Right lobe of liver (tissue), 6 donors: ENCODE measurements around the gene ADGRD1. TPM values are rescaled to one million over a fixed set of nuclear protein-coding genes. Genes with fewer than 3 reads are reported as not detected.
A peak's percentile ranks its signal among the peaks of the same experiment; 100 is the strongest.

Experiments
- ATAC-seq, 4 donors: fragments of 200-7000 bp; cut with Tn5 transposase; one replicate each; pipeline ENCODE4 v1.9.1; 2020; ENCODE audit warnings: mild to moderate bottlenecking in 4 of 4, moderate library complexity in 4 of 4
- DNase-seq, 3 donors: peaks; one replicate each; pipeline ENCODE4 v3.0.0-alpha.2; 2020
- H3K27ac ChIP-seq, 3 donors: fragments of 200-600 bp; one replicate each; pipeline ENCODE4 v1.8.0; 2022
- H3K27me3 ChIP-seq, 2 donors: fragments of 200-600 bp; one replicate each; pipeline ENCODE4 v1.8.0; 2022
- H3K36me3 ChIP-seq, 4 donors: fragments of 200-600 bp; sonication (generic) in 1 of 4; one replicate each; pipeline versions ENCODE4 v1.5.1 to v1.8.0; 2017 to 2022; ENCODE audit warnings: control low read depth in 1 of 4
- H3K4me1 ChIP-seq, 4 donors: fragments of 200-600 bp; sonication (generic) in 1 of 4; one replicate each; pipeline versions ENCODE4 v1.5.1 to v1.8.0; 2017 to 2022; ENCODE audit warnings: control low read depth in 1 of 4
- H3K4me3 ChIP-seq, 3 donors: fragments of 200-600 bp; one replicate each; pipeline ENCODE4 v1.8.0; 2022
- H3K9me3 ChIP-seq, 4 donors: fragments of 200-600 bp; sonication (generic) in 1 of 4; one replicate each; pipeline versions ENCODE4 v1.5.1 to v1.8.0; 2017 to 2022; ENCODE audit warnings: control low read depth in 1 of 4
- POLR2A ChIP-seq: fragments of 450-650 bp; IDR thresholded peaks from one replicate; pipeline ENCODE4 v1.6.1; 2017; ENCODE audit warnings: antibody characterized with exemption, mild to moderate bottlenecking
- WGBS: methylation state at CpG from one replicate; pipeline ENCODE4 v1.1.6; 2018; ENCODE audit warnings: low coverage, low lambda C conversion rate; ENCODE audit not compliant: insufficient coverage; ENCODE audit errors: missing lambda C conversion rate; 5-methylcytosine and 5-hydroxymethylcytosine counted together
- intact Hi-C, 2 donors: fragments of 100-400 bp; cut with DNase I; formaldehyde crosslinking; loops; one replicate each; pipeline versions ENCODE4 v1.11.2 to v1.14.1; 2022
- total RNA-seq, 6 experiments: library from RNA; depleted of rRNA in 2 of 6; stranded (reverse); fragments of >200 nt in 2 of 6; fragmentation: NEBNext Ultra II Directional in 3 of 6; extraction: Animal tissue kit (Norgen Biotek cat#: 25700) in 3 of 6; gene quantifications; one replicate each; pipeline versions ENCODE4 v1.1.0 to v1.2.4, GENCODE V29; 2016 to 2023
- TF ChIP-seq, protein P1 (sequence below), 4 donors: fragments of 200-600 bp in 3 of 4; fragments of 450-650 bp in 1 of 4; IDR thresholded peaks; one replicate each; pipeline versions ENCODE4 v1.5.1 to v1.8.0; 2016 to 2022; ENCODE audit warnings: antibody characterized with exemption in 4 of 4, mild to moderate bottlenecking in 2 of 4
- donor health status: DM: no; HTN: yes; CAD: no.
- donor health status: DM: no; HTN: no; CAD: no.
- donor health status: DM: no; HTN: no; CAD: no.
- donor health status: DM: no; HTN: yes; CAD: no.
- donor health status: DM: no; HTN: yes; CAD: no.

ADGRD1 gene
- total RNA-seq, 6 experiments from 2014 or later: 4.7 to 17.0 (median 10.9) TPM

DNA sequence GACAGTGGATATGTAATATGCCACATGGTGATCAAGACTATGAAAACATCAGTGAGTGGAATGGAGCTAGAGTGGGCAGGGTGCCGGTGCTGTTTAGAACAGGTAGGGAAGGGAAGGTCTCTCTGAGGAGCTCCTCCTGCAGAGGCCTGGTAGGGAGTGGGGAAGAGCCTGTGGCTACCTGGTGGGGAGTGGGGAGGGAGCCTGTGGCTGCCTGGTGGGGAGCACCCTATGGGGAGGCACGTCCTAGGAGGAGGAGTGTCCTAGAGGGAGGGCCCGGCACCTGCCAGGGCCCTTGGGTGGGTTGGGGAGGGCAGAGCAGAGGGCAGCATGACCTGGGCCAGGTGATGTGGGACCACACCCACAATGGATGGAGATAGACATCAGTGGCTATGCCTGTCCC lies 122.6 kb downstream of the ADGRD1 start:
- peak in 1 of 3 donors; percentile 35 for DNase-seq
- no peak overlapping the region for H3K27ac ChIP-seq
- no peak for TF ChIP-seq POLR2A
- TF ChIP-seq, protein P1, sequence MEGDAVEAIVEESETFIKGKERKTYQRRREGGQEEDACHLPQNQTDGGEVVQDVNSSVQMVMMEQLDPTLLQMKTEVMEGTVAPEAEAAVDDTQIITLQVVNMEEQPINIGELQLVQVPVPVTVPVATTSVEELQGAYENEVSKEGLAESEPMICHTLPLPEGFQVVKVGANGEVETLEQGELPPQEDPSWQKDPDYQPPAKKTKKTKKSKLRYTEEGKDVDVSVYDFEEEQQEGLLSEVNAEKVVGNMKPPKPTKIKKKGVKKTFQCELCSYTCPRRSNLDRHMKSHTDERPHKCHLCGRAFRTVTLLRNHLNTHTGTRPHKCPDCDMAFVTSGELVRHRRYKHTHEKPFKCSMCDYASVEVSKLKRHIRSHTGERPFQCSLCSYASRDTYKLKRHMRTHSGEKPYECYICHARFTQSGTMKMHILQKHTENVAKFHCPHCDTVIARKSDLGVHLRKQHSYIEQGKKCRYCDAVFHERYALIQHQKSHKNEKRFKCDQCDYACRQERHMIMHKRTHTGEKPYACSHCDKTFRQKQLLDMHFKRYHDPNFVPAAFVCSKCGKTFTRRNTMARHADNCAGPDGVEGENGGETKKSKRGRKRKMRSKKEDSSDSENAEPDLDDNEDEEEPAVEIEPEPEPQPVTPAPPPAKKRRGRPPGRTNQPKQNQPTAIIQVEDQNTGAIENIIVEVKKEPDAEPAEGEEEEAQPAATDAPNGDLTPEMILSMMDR (IDR thresholded peaks at IDR 0.05): no peak
- H3K4me1 ChIP-seq: no peaks in the 10 kb centered on the region
- no peaks in the 10 kb centered on the region for H3K27me3 ChIP-seq
- peak in 1 of 4 donors; percentile 20 for ATAC-seq
- intact Hi-C loops: no loop called here
- H3K9me3 ChIP-seq: no peaks in the 10 kb centered on the region
- WGBS: 88% methylated on average over 1 of the region's 3 CpGs
- H3K36me3 ChIP-seq: no peaks in the 10 kb centered on the region
- H3K4me3 ChIP-seq: no peak overlapping the region

DNA sequence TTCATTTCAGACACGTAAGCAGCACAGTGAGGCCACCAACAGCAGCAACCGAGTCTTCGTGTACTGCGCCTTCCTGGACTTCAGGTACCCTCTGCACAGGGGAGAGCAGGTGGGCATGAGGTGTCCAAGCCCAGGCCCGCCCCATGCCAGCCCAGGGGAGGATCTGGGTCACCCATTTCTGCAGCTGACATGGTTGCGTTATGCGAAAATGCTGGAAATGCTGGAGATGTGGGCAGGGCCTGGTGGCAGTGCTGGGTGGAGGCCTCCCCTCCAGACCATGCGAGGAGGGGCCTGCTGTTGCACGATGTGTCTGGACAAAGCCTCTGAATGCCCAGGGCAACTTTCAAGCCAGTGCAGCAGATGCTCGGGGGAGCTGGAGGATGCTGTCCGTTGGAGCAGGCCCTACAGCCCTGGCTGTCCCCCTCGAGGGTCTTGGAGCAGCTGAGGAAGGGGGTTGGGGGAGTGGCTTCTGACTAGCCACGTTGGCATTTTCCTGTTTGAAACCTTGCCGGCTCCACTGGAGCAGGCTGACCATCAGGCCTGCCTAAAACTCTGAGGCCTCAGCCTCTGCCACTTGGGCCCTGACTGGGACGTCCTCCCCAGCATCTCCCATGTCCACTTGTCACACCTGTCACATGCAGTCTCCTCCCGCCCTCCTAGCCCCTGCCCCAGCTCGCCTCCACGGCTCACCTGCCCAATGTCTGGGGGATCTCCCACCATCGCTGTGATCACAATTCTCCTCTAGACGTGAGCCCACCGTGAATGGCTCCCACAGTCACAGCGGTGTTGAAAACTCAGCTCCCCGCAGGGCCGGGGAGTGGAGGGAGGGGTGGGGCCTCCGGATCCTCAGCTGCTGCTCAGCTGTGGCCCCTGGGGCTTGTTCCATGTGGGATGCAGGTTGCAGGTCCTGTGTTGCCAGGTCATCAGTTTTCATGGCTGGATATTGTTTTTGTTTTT lies 123.4 kb downstream of the ADGRD1 start:
- peak in 2 of 3 donors; percentile 37 to 47 for DNase-seq
- no peaks in the 10 kb centered on the region for H3K36me3 ChIP-seq
- H3K27me3 ChIP-seq: no peaks in the 10 kb centered on the region
- no peak overlapping the region for H3K27ac ChIP-seq
- no peaks in the 10 kb centered on the region for H3K9me3 ChIP-seq
- TF ChIP-seq POLR2A: no peak
- TF ChIP-seq, protein P1 (IDR thresholded peaks at IDR 0.05): no peak
- intact Hi-C loops: no loop called here
- WGBS: 83% methylated on average over 5 of the region's 25 CpGs
- no peak overlapping the region for H3K4me3 ChIP-seq
- H3K4me1 ChIP-seq: no peaks in the 10 kb centered on the region
- ATAC-seq: no peak

DNA sequence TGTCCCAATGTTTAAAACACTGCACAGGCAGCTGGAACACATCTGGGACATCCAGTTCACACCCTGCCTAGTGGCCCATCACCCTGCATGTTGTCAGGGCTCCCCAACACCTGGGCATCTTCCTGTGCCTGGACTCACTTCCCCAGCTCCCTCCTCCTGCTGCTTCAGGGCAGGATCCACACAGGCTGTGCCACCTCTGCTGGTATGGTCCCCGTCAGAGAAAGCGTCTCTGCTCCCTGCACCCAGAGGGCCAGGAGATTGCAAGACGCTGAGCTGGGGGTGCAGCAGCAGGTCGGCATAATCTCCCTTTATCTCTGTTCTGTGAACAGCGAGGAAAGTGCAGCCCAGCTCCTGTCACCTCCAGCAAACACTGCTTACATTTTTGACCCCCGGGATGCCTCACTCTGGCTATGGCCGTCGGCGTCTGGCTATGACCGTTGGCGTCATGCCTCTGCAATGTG lies 124.3 kb downstream of the ADGRD1 start:
- no peaks in the 10 kb centered on the region for H3K4me1 ChIP-seq
- DNase-seq (peak in 1 of 3 donors; percentile 36), ATAC-seq (no peak)
- H3K9me3 ChIP-seq: no peaks in the 10 kb centered on the region
- TF ChIP-seq POLR2A: no peak
- H3K27me3 ChIP-seq: no peaks in the 10 kb centered on the region
- no peak overlapping the region for H3K4me3 ChIP-seq
- 66% methylated on average over 6 of the region's 11 CpGs for WGBS
- H3K27ac ChIP-seq: no peak overlapping the region
- intact Hi-C loops: no loop called here
- no peaks in the 10 kb centered on the region for H3K36me3 ChIP-seq

GRCh38 chr12:131082290-131083194 lies 128.8 kb downstream of the ADGRD1 start:
- WGBS: 85% methylated on average over 15 of the region's 23 CpGs
- peak in 2 of 3 donors; percentile 37 to 39 for DNase-seq
- TF ChIP-seq, protein P1 (IDR thresholded peaks at IDR 0.05): no peak
- TF ChIP-seq POLR2A: no peak
- intact Hi-C loops: no loop called here
- Histone ChIP-seq H3K9me3 (no peaks in the 10 kb centered on the region), H3K36me3 (no peaks in the 10 kb centered on the region), H3K27me3 (no peaks in the 10 kb centered on the region), H3K27ac (no peak overlapping the region), H3K4me1 (no peaks in the 10 kb centered on the region), H3K4me3 (no peak overlapping the region)
- no peak for ATAC-seq
